Breast epithelium (tissue), 3 donors: ENCODE data around the gene TREM2.

Experiments
- POLR2A ChIP-seq: fragments of 450-650 bp; IDR thresholded peaks from one replicate; pipeline ENCODE4 v1.6.1; 2016; ENCODE audit warnings: antibody characterized with exemption, mild to moderate bottlenecking, moderate library complexity
- POLR2AphosphoS5 ChIP-seq, 3 donors: sonication (generic); formaldehyde crosslinking; IDR thresholded peaks; one replicate each; pipeline ENCODE4 v1.6.1; 2017; ENCODE audit warnings: antibody characterized with exemption in 3 of 3
- TF ChIP-seq, protein P1 (sequence below), 3 donors: fragments of 450-650 bp; IDR thresholded peaks; one replicate each; pipeline ENCODE4 v1.5.1; 2016 to 2017; ENCODE audit warnings: antibody characterized with exemption in 3 of 3, mild to moderate bottlenecking in 3 of 3, moderate library complexity in 3 of 3

DNA sequence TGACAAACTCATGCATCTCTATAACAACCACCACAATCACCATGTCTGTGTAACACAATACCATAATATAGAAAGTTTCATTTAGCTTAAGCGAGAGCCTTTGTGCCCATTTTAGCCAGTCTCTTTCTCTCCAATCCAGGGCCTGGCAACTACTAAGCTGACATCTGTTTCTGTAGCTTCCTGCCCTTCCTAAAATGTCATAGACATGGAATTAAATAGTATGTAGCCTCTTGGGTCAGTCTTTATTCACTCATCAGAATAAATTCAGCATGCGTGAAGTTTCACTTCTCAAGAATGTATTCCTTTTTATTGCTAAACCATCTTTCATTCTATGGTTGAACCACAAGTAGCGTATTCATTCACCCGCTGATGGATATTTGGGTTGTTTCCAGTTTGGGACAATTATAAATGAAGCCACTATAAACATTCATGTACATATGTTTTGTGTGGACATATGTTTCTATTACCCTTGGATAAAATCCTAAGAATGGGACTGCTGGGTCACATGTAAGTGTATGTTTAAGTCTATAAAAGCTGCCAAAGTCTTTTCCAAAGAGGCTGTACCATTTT lies 1.7 kb upstream of the TREM2 start:
- TF ChIP-seq, protein P1, sequence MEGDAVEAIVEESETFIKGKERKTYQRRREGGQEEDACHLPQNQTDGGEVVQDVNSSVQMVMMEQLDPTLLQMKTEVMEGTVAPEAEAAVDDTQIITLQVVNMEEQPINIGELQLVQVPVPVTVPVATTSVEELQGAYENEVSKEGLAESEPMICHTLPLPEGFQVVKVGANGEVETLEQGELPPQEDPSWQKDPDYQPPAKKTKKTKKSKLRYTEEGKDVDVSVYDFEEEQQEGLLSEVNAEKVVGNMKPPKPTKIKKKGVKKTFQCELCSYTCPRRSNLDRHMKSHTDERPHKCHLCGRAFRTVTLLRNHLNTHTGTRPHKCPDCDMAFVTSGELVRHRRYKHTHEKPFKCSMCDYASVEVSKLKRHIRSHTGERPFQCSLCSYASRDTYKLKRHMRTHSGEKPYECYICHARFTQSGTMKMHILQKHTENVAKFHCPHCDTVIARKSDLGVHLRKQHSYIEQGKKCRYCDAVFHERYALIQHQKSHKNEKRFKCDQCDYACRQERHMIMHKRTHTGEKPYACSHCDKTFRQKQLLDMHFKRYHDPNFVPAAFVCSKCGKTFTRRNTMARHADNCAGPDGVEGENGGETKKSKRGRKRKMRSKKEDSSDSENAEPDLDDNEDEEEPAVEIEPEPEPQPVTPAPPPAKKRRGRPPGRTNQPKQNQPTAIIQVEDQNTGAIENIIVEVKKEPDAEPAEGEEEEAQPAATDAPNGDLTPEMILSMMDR (IDR thresholded peaks at IDR 0.05), result no peak
- TF ChIP-seq POLR2AphosphoS5 (IDR thresholded peaks at IDR 0.05) (no peak), POLR2A (no peak)
